DND-41 (cell line): ENCODE data around the gene HAUS1.
"Not testable (repeated sequence)": the region's sequence is repeated elsewhere in the genome, so short reads cannot be mapped to it uniquely, and the experiment has no call there.

Source experiments
- ATAC-seq: fragments of 200-7000 bp; cut with Tn5 transposase; 3 replicates; pipeline ENCODE4 v1.9.1; 2021; ENCODE audit warnings: low read depth; ENCODE audit not compliant: insufficient read depth
- DNase-seq: peaks from one replicate; pipeline ENCODE4 v3.0.0-alpha.2; 2020
- H2AFZ ChIP-seq: 2 replicates; pipeline ENCODE4 v1.6.0; 2012; ENCODE audit warnings: low read depth, low read length
- H3K27ac ChIP-seq: 2 replicates; pipeline ENCODE4 v1.5.1; 2012; ENCODE audit warnings: low read length, inconsistent platforms
- H3K27me3 ChIP-seq: fragments of 200-600 bp; sonication (generic); 2 replicates; pipeline ENCODE4 v1.6.0; 2012; ENCODE audit warnings: low read length, mild to moderate bottlenecking, inconsistent platforms; ENCODE audit not compliant: insufficient read depth, poor library complexity
- H3K36me3 ChIP-seq: 2 replicates; pipeline ENCODE4 v1.5.1; 2012; ENCODE audit warnings: low read length, inconsistent platforms; ENCODE audit not compliant: insufficient read depth
- H3K4me1 ChIP-seq: 2 replicates; pipeline ENCODE4 v1.5.1; 2012; ENCODE audit warnings: mild to moderate bottlenecking, low read length; ENCODE audit not compliant: insufficient read depth
- H3K4me2 ChIP-seq: 2 replicates; pipeline ENCODE4 v1.6.0; 2012; ENCODE audit warnings: mild to moderate bottlenecking, moderate library complexity, low read length, inconsistent platforms; ENCODE audit not compliant: insufficient read depth
- H3K4me3 ChIP-seq, 2 experiments: fragments of 200-600 bp in 1 of 2; shearing (Covaris generic) in 1 of 2; 2 replicates each; pipeline ENCODE4 v1.5.1; 2012 to 2016; ENCODE audit warnings: inconsistent platforms in 2 of 2, low read length in 2 of 2, mild to moderate bottlenecking in 2 of 2, low read depth in 1 of 2, moderate library complexity in 1 of 2
- H3K79me2 ChIP-seq: 2 replicates; pipeline ENCODE4 v1.6.0; 2012; ENCODE audit warnings: low read length, inconsistent platforms; ENCODE audit not compliant: insufficient read depth
- H3K9ac ChIP-seq: 2 replicates; pipeline ENCODE4 v1.6.0; 2012; ENCODE audit warnings: low read depth, mild to moderate bottlenecking, inconsistent platforms, low read length, moderate library complexity
- H3K9me3 ChIP-seq: 2 replicates; pipeline ENCODE4 v1.5.1; 2012; ENCODE audit warnings: low read length, moderate library complexity, mild to moderate bottlenecking, inconsistent platforms; ENCODE audit not compliant: insufficient read depth, severe bottlenecking
- H4K20me1 ChIP-seq: 2 replicates; pipeline ENCODE4 v1.6.0; 2012; ENCODE audit warnings: low read length; ENCODE audit not compliant: insufficient read depth
- EZH2 ChIP-seq: IDR thresholded peaks from 3 replicates; pipeline ENCODE4 v1.6.1; 2012; ENCODE audit warnings: borderline replicate concordance, low read depth, mild to moderate bottlenecking, moderate library complexity, low read length, inconsistent platforms; ENCODE audit not compliant: severe bottlenecking
- TF ChIP-seq, protein P1 (sequence below): IDR thresholded peaks from 2 replicates; pipeline ENCODE4 v1.5.1; 2012; ENCODE audit warnings: borderline replicate concordance, low read length, moderate library complexity, mild to moderate bottlenecking; ENCODE audit not compliant: poor library complexity, severe bottlenecking; ENCODE audit errors: extremely low read depth

The HAUS1 gene

DNA sequence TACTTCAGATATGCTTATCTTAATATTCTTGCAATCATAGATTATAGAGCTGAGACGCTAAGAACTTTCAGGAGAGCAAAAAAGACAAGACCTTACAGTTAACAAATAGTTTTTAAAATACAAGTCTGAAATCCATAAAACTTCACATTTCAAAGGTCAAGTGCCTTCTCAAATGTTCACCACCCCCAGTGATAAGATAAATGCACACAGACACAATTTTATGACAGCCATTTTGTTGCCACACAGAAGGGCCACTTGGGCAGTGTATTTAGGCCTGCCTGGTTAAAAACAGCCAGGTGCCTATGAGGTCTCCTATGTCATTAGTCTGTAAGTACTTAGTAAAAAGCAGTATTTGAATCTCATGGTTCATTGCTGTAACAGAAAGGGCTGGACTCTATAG lies 24.0 kb upstream of the HAUS1 start:
- TF ChIP-seq EZH2, result no peak
- TF ChIP-seq, protein P1, sequence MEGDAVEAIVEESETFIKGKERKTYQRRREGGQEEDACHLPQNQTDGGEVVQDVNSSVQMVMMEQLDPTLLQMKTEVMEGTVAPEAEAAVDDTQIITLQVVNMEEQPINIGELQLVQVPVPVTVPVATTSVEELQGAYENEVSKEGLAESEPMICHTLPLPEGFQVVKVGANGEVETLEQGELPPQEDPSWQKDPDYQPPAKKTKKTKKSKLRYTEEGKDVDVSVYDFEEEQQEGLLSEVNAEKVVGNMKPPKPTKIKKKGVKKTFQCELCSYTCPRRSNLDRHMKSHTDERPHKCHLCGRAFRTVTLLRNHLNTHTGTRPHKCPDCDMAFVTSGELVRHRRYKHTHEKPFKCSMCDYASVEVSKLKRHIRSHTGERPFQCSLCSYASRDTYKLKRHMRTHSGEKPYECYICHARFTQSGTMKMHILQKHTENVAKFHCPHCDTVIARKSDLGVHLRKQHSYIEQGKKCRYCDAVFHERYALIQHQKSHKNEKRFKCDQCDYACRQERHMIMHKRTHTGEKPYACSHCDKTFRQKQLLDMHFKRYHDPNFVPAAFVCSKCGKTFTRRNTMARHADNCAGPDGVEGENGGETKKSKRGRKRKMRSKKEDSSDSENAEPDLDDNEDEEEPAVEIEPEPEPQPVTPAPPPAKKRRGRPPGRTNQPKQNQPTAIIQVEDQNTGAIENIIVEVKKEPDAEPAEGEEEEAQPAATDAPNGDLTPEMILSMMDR, result no peak
- no peak overlapping the region for H3K4me2 ChIP-seq
- no peak for DNase-seq

DNA sequence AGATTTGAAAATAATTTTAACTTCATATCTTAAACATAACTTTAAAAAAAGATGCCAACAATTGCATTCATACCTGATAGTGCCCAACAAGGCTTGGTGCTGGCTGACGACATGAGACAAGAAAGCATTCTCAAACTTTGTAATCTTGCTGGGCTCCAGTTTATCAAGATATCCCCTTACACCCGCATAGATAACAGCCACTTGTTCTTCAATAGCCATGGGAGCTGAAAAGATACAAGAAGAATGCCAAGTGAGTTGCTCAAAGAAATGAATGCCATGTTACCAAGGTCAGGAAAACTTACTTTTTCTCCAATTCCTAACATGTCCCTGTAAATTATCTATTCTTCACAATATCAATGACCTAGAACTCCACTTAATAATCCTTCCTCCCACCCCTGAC lies 19.8 kb upstream of the HAUS1 start:
- ATAC-seq, result no peak
- TF ChIP-seq EZH2, result no peak
- TF ChIP-seq, protein P1, result no peak
- H4K20me1 ChIP-seq, result peaks cover 9% of the 10 kb centered on the region
- H3K4me1 ChIP-seq, result no peaks in the 10 kb centered on the region
- H3K4me2 ChIP-seq, result no peak overlapping the region
- H3K79me2 ChIP-seq, result peaks cover 8% of the 10 kb centered on the region; the same call in 1 of the 2 replicates
- H3K9ac ChIP-seq, result no peak overlapping the region
- H3K36me3 ChIP-seq, result peaks cover 95% of the 10 kb centered on the region
- no peak overlapping the region for H3K27ac ChIP-seq
- H3K27me3 ChIP-seq, result no peaks in the 10 kb centered on the region
- no peak for DNase-seq
- no peaks in the 10 kb centered on the region for H3K9me3 ChIP-seq
- H2AFZ ChIP-seq, result no peak overlapping the region
- no peak overlapping the region for H3K4me3 ChIP-seq

More for the DNA sequence above, 24.0 kb upstream of the HAUS1 start:
- Histone ChIP-seq H3K9ac (no peak overlapping the region), H4K20me1 (no peaks in the 10 kb centered on the region), H3K79me2 (peaks cover 2% of the 10 kb centered on the region; the same call in 1 of the 2 replicates), H2AFZ (no peak overlapping the region), H3K9me3 (no peaks in the 10 kb centered on the region), H3K27ac (no peak overlapping the region), H3K4me3 (no peak overlapping the region), H3K36me3 (peaks cover 72% of the 10 kb centered on the region), H3K4me1 (no peaks in the 10 kb centered on the region), H3K27me3 (no peaks in the 10 kb centered on the region)
- ATAC-seq, result no peak

DNA sequence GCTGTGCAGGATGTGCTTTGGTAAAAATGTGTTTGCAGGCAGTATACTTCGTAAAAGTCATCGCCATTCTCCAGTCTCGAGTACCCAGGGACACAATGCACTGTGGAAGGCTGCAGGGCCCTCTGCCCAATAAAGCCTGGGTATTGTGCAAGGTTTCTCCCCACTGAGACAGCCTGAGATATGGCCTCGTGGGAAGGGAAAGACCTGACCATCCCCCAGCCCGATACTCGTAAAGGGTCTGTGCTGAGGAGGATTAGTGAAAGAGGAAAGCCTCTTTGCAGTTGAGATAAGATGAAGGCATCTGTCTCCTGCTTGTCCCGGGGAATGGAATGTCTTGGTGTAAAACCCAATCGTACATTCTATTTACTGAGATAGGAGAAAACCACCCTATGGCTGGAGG lies 15.7 kb upstream of the HAUS1 start:
- H2AFZ ChIP-seq, DNase-seq, H3K27me3 ChIP-seq, ATAC-seq, H3K4me3 ChIP-seq, H3K9me3 ChIP-seq, H3K9ac ChIP-seq, H3K27ac ChIP-seq, H3K4me1 ChIP-seq, H3K4me2 ChIP-seq: not testable (repeated sequence)
- peaks cover 27% of the 10 kb centered on the region for H4K20me1 ChIP-seq
- H3K79me2 ChIP-seq, result peaks cover 46% of the 10 kb centered on the region
- H3K36me3 ChIP-seq, result peaks cover 98% of the 10 kb centered on the region

DNA sequence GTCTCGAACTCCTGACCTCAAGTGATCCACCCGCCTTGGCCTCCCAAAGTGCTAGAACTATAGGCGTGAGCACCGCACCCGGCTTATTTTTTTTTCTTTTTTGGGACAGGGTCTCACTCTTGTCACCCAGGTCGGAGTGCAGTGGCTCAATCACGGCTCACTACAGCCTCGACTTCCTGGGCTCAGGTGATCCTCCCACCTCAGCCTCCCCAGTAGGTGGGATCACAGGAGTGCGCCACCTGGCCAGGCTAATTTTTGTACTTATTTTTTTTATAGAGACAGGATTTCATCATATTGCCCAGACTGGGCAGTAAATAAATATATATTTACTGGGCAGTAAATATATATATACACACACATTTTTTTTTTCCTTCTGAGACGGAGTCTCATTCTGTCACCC lies 8.7 kb upstream of the HAUS1 start:
- Histone ChIP-seq H3K27ac (no peak overlapping the region), H3K4me2 (peak overlapping the region; percentile 68), H4K20me1 (peaks cover 26% of the 10 kb centered on the region; the same call in 1 of the 2 replicates), H3K4me3 (no peak overlapping the region), H3K79me2 (peaks cover 87% of the 10 kb centered on the region), H3K9me3 (no peaks in the 10 kb centered on the region), H3K9ac (0 out of 2 replicates have a peak overlapping the region, but pooled peaks have one; percentile 73), H3K27me3 (no peaks in the 10 kb centered on the region), H2AFZ (no peak overlapping the region), H3K36me3 (peaks cover 52% of the 10 kb centered on the region), H3K4me1 (peaks cover 50% of the 10 kb centered on the region)
- DNase-seq, result no peak
- TF ChIP-seq, protein P1, result no peak
- TF ChIP-seq EZH2, result no peak
- no peak for ATAC-seq
